Measurements from ENCODE around the gene CCNY. TPM values are rescaled to one million over a fixed set of nuclear protein-coding genes. Genes with fewer than 3 reads are reported as not detected.

Gene CCNY
- total RNA-seq, 3 donors from 2014 or later: 48.6 to 64.4 (median 51.5) TPM

DNA sequence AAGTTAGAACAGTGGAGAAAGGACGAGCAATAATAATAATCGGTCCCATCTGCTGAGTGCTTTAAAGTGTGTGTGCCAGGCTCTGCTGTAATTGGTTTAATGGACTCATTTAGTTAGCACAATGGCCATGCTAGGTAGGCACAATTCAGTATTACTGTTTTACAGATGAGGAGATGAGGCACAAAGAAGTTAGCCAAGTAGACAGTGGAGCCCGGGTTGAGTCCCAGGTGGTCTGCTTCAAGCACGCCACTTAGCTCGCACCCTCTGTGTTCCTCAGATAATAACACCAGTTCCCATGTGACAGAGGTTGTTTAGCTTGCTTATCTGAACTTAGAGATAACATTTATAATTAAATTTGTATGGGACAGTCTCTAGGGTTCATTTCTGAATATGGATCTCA lies 167.3 kb downstream of the CCNY start:
- Histone ChIP-seq H3K9me3 (no peaks in the 10 kb centered on the region), H3K4me1 (ENCODE audit: low read depth) (peaks cover 5% of the 10 kb centered on the region), H3K4me3 (no peak overlapping the region), H3K36me3 (ENCODE audit: low read depth) (no peaks in the 10 kb centered on the region)
- intact Hi-C loops (cut with DNase I, micrococcal nuclease): no loop called here
- TF ChIP-seq, protein P1, sequence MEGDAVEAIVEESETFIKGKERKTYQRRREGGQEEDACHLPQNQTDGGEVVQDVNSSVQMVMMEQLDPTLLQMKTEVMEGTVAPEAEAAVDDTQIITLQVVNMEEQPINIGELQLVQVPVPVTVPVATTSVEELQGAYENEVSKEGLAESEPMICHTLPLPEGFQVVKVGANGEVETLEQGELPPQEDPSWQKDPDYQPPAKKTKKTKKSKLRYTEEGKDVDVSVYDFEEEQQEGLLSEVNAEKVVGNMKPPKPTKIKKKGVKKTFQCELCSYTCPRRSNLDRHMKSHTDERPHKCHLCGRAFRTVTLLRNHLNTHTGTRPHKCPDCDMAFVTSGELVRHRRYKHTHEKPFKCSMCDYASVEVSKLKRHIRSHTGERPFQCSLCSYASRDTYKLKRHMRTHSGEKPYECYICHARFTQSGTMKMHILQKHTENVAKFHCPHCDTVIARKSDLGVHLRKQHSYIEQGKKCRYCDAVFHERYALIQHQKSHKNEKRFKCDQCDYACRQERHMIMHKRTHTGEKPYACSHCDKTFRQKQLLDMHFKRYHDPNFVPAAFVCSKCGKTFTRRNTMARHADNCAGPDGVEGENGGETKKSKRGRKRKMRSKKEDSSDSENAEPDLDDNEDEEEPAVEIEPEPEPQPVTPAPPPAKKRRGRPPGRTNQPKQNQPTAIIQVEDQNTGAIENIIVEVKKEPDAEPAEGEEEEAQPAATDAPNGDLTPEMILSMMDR (IDR thresholded peaks at IDR 0.05): no peak
- ATAC-seq (no peak), DNase-seq (no peak)

DNA sequence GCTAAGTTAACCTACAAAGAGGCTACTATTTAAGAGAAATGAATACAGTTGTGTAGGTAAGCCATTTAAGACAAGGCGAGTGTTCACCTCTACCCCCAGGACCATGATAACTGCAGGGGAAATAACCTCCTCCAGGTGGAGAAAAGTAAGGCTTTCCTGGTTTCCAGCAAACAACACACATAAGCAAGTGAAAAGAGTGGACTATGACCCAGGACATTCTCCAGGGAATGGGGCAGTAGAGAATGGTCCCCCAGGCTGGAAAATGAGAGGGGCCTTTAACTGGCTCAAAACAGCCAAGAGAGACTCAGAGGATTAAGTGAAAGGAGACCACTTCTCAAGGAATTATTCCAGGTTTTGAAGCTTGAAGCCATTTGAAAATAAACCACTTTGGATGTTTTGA lies 167.8 kb downstream of the CCNY start:
- ATAC-seq: peak; percentile 55
- H3K36me3 ChIP-seq (ENCODE audit: low read depth): no peaks in the 10 kb centered on the region
- H3K4me3 ChIP-seq: no peak overlapping the region
- intact Hi-C loops (cut with DNase I, micrococcal nuclease): no loop called here
- TF ChIP-seq, protein P1 (IDR thresholded peaks at IDR 0.05): no peak
- no peak for DNase-seq
- H3K4me1 ChIP-seq (ENCODE audit: low read depth): peaks cover 5% of the 10 kb centered on the region
- H3K9me3 ChIP-seq: no peaks in the 10 kb centered on the region

DNA sequence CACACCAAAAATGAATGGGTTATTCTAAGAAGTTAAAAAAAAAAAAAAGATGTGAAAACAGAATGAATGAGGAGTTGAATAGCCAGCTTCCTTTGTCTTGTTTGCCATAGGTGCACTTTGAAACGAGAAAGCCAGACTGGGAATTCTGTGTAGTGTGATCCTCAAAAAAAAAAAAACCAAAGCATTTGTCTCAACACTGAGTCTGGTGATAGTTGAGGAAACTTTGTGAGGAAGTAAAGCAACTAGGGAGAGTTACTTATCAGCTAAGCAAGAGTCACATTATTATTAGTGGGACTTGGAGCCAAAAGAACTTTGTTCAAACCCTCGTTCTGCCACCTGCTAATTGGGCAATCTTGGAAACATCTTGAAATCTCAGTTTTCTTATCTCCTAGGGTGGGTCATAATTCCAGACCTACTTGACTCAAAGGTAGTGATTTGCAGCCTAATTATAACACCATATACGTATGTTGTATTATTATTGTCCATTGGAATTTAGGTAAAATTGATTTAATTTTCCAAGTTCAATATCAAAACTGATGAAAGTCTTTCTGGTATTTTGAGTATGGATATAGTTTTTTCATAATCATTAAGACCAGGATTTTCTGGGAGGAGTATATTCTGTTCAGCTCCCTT lies 169.0 kb downstream of the CCNY start:
- no peaks in the 10 kb centered on the region for H3K9me3 ChIP-seq
- TF ChIP-seq, protein P1 (IDR thresholded peaks at IDR 0.05): no peak
- H3K36me3 ChIP-seq (ENCODE audit: low read depth): no peaks in the 10 kb centered on the region
- DNase-seq (no peak), ATAC-seq (peak; percentile 61)
- intact Hi-C loops (cut with DNase I, micrococcal nuclease): no loop called here
- peaks cover 5% of the 10 kb centered on the region for H3K4me1 ChIP-seq (ENCODE audit: low read depth)
- H3K4me3 ChIP-seq: no peak overlapping the region

DNA sequence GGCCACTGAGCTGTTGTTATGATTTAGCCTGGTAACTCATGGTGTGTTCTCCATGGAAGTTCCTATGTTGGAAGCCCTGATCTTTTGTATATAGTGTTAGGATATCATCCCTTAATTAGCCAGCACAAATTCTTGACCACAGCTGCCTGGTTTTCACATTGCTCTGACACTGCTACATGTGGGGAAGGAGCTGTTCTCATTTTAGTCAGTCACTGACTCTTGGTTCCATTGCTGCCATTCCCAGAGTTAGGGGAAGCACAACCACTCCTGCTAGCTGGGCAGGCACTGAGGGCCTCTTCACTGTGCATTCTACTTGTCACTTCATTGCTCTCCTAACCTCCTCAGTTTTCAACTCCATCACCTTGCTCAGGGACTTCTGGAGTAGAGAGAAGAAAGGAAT lies 170.4 kb downstream of the CCNY start:
- H3K9me3 ChIP-seq: no peaks in the 10 kb centered on the region
- intact Hi-C loops (cut with DNase I, micrococcal nuclease): no loop called here

DNA sequence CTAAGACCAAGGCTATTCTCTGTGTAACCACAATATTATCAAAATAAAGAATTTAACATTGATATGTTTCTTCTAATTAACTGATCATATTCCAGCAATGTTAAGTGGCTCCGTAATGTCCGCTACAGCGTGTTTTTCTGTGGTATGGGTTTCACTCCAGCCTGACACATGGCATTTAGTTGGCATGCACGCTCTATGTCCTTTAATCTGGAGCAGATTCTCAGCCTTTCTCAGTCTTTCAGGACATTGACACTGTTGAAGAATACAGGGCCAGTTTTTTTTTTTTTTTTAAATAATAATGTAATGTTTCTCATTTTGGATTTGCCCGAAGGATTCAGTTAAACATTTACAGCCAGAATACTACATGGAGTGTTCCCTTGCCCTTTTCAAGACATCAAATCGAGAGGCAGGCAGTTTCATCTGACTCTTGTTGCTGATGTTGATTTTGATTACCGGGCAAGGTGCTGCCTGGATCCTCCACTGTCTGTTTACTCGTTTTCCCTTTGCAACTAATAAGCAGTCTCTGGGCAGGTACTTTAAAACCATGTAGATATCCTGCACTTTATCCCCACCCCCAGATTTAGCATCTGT lies 171.3 kb downstream of the CCNY start:
- Histone ChIP-seq H3K4me3 (no peak overlapping the region), H3K36me3 (ENCODE audit: low read depth) (no peaks in the 10 kb centered on the region), H3K9me3 (no peaks in the 10 kb centered on the region), H3K4me1 (ENCODE audit: low read depth) (peaks cover 5% of the 10 kb centered on the region)
- TF ChIP-seq, protein P1 (IDR thresholded peaks at IDR 0.05): no peak
- ATAC-seq (no peak), DNase-seq (no peak)
- intact Hi-C loops (cut with DNase I, micrococcal nuclease): no loop called here

More for the DNA sequence above, 170.4 kb downstream of the CCNY start:
- Histone ChIP-seq H3K4me3 (no peak overlapping the region), H3K4me1 (ENCODE audit: low read depth) (peaks cover 5% of the 10 kb centered on the region), H3K36me3 (ENCODE audit: low read depth) (no peaks in the 10 kb centered on the region)
- no peak for DNase-seq
- no peak for ATAC-seq
- TF ChIP-seq, protein P1 (IDR thresholded peaks at IDR 0.05): no peak

All from mucosa of descending colon (tissue), 3 donors.